ENCODE measurements around the gene ARID2. TPM values are rescaled to one million over a fixed set of nuclear protein-coding genes. Genes with fewer than 3 reads are reported as not detected.

ARID2 gene
- total and polyA plus RNA-seq, 2 of the 13 experiments (the other 11 are each of a cell fraction or from before 2014, with no cell fraction given): 15.9 to 22.2 TPM

DNA sequence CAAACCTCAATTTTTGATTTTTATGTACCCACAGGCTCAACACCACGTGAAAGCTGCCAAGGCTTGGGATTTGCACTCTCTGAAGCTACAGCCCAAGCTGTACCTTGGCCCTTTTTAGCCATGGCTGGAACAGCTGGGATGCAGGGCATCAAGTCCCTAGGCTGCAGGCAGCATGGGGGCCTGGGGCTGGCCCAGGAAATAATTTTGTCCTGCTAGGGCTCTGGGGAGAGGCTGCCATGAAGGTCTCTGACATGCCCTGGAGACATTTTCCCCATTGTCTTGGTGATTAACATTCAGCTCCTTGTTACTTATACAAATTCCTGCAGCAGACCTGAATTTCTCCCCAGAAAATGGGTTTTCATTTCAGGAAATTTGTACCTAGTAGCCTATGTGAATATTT lies 157.2 kb downstream of the ARID2 start:
- POLR2A ChIA-PET: no interaction called here
- WGBS (ENCODE audit: low lambda C conversion rate): 100% methylated on average over 1 of the region's 1 CpG
- TF ChIP-seq, protein P1, sequence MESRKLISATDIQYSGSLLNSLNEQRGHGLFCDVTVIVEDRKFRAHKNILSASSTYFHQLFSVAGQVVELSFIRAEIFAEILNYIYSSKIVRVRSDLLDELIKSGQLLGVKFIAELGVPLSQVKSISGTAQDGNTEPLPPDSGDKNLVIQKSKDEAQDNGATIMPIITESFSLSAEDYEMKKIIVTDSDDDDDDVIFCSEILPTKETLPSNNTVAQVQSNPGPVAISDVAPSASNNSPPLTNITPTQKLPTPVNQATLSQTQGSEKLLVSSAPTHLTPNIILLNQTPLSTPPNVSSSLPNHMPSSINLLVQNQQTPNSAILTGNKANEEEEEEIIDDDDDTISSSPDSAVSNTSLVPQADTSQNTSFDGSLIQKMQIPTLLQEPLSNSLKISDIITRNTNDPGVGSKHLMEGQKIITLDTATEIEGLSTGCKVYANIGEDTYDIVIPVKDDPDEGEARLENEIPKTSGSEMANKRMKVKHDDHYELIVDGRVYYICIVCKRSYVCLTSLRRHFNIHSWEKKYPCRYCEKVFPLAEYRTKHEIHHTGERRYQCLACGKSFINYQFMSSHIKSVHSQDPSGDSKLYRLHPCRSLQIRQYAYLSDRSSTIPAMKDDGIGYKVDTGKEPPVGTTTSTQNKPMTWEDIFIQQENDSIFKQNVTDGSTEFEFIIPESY (CRISPR knock-in tag; IDR thresholded peaks at IDR 0.05): no peak
- TF ChIP-seq ZBTB40 (IDR thresholded peaks at IDR 0.05): no peak
- TF ChIP-seq ZBTB40 (CRISPR knock-in tag; IDR thresholded peaks at IDR 0.05): no peak
- no peak for TF ChIP-seq JARID2 (CRISPR knock-in tag; IDR thresholded peaks at IDR 0.05; ENCODE audit: insufficient replicate concordance)
- no peak for TF ChIP-seq ZBTB37 (CRISPR knock-in tag; IDR thresholded peaks at IDR 0.05)

More for the DNA sequence above, 157.2 kb downstream of the ARID2 start:
- BruUV-seq (replicated peaks): no TSS peak
- intact Hi-C loops (cut with micrococcal nuclease; ENCODE audit: unreplicated experiment) (no loop called here), in situ Hi-C loops (cut with HindIII; ENCODE audit: extremely low pct_ligation_motif_present, low pct_unique_long_range_greater_than_20kb) (loop anchor here (25.0 kb wide), 1 partner anchor 349 kb away; no protein-coding TSS in a partner anchor)
- Histone ChIP-seq H3K4me3 (replicated peaks in 1 of 3; ENCODE audit: insufficient read depth in 1 of 3, low read depth in 2 of 3, low read length in 3 of 3) (no peak overlapping the region), H2AFZ (ENCODE audit: low read length) (no peak overlapping the region), H3K27me3 (ENCODE audit: control insufficient read depth in 1 of 2, insufficient read depth in 2 of 2, low read length in 2 of 2) (no peaks in the 10 kb centered on the region), H3K79me2 (ENCODE audit: insufficient read depth, low read length) (no peaks in the 10 kb centered on the region), H3K4me1 (ENCODE audit: insufficient read depth, low read length) (no peaks in the 10 kb centered on the region), H4K20me1 (ENCODE audit: insufficient read depth, low read length) (no peaks in the 10 kb centered on the region), H3K36me3 (replicated peaks in 1 of 2; ENCODE audit: control insufficient read depth in 1 of 2, insufficient read depth in 2 of 2, low read length in 2 of 2) (peaks cover 0 to 33% of the 10 kb centered on the region in 2 experiments), H3K4me2 (ENCODE audit: low read depth, low read length) (no peak overlapping the region), H3K27ac (ENCODE audit: extremely low read length, insufficient read depth, low read length) (no peak overlapping the region), H3K9ac (ENCODE audit: insufficient read depth, low read depth, low read length) (no peak overlapping the region), H3K9me3 (ENCODE audit: low read length) (peaks cover 7% of the 10 kb centered on the region; the same call in 1 of the 2 replicates)
- no peak for DNase-seq (ENCODE audit: low spot score)
- no peak for FAIRE-seq
- ATAC-seq: no peak
- CTCF ChIA-PET (ENCODE audit: low intra/inter-chr PET ratio, low total read pairs): no interaction called here

Measured in HepG2 (cell line).